MCF 10A (cell line): ENCODE results near the gene CDKN2D. TPM values are rescaled to one million over a fixed set of nuclear protein-coding genes. Genes with fewer than 3 reads are reported as not detected.
A peak's percentile ranks its signal among the peaks of the same experiment; 100 is the strongest.

ENCODE experiments used
- BruUV-seq: library from RNA; stranded (reverse); fragments of 400-500 nt; replicated peaks from 2 replicates; lab custom pipeline; 2021; lab: Mats Ljungman, UMichigan
- CTCF ChIA-PET: fragments of 300-600 bp; sonication (Branson Sonifier 250); formaldehyde crosslinking; extraction: SDS; loops from one replicate; lab custom pipeline; 2021; ENCODE audit warnings: antibody characterized with exemption, inconsistent platforms; lab: Yijun Ruan, JAX
- POLR2A ChIA-PET: fragments of 300-600, 350-650 bp; sonication (Branson Sonifier 250); formaldehyde crosslinking; extraction: SDS; loops from one replicate; lab custom pipeline; 2020; ENCODE audit warnings: antibody characterized with exemption, inconsistent platforms; lab: Yijun Ruan, JAX
- DNase-seq: peaks from one replicate; pipeline ENCODE4 v3.0.0-alpha.2; 2018; ENCODE audit not compliant: unreplicated experiment
- H3K27ac Mint-ChIP-seq: one replicate; pipeline ENCODE4 v1.8.0; 2022; ENCODE audit warnings: mild to moderate bottlenecking, low read depth, mixed read lengths; ENCODE audit not compliant: unreplicated experiment
- H3K27me3 Mint-ChIP-seq: one replicate; pipeline ENCODE4 v1.8.0; 2022; ENCODE audit warnings: mixed read lengths; ENCODE audit not compliant: insufficient read depth, unreplicated experiment
- H3K36me3 Mint-ChIP-seq: one replicate; pipeline ENCODE4 v1.8.0; 2022; ENCODE audit warnings: mild to moderate bottlenecking, moderate library complexity, mixed read lengths; ENCODE audit not compliant: insufficient read depth, unreplicated experiment
- H3K4me1 Mint-ChIP-seq: one replicate; pipeline ENCODE4 v1.8.0; 2022; ENCODE audit warnings: mixed read lengths; ENCODE audit not compliant: insufficient read depth, unreplicated experiment
- H3K4me3 Mint-ChIP-seq: one replicate; pipeline ENCODE4 v1.8.0; 2022; ENCODE audit warnings: mild to moderate bottlenecking, moderate library complexity, mixed read lengths; ENCODE audit not compliant: unreplicated experiment
- H3K9me3 Mint-ChIP-seq: one replicate; pipeline ENCODE4 v1.8.0; 2022; ENCODE audit warnings: mixed read lengths; ENCODE audit not compliant: unreplicated experiment
- CTCF ChIP-seq: fragments of 200-600 bp; IDR thresholded peaks from one replicate; pipeline ENCODE4 v1.8.0; 2022; ENCODE audit warnings: antibody characterized with exemption, mild to moderate bottlenecking; ENCODE audit not compliant: unreplicated experiment
- intact Hi-C: fragments of 100-400 bp; cut with micrococcal nuclease; formaldehyde crosslinking; loops from 2 replicates; pipeline ENCODE4 v1.14.1; 2022
- total RNA-seq: library from RNA; stranded (reverse); gene quantifications from 2 replicates; pipeline ENCODE4 v1.2.3, GENCODE V29; 2022

Gene CDKN2D
- total RNA-seq, 1 experiment from 2014 or later = 2.6 TPM

- ChIA-PET POLR2A (no interaction called here), CTCF (no interaction called here)
- BruUV-seq = no TSS peak
- Mint-ChIP-seq H3K27me3 (no peaks in the 10 kb centered on the region), H3K36me3 (peaks cover 84% of the 10 kb centered on the region), H3K4me3 (no peak overlapping the region), H3K9me3 (no peaks in the 10 kb centered on the region), H3K27ac (no peak overlapping the region), H3K4me1 (peaks cover 6% of the 10 kb centered on the region)
- no peak for TF ChIP-seq CTCF
- intact Hi-C loops = no loop called here
- no peak for DNase-seq
These were observed 19.0 kb downstream of the CDKN2D start for GRCh38 chr19:10549733-10550132.

- POLR2A ChIA-PET = interaction anchor here (1.7 kb wide), 1 partner anchor 13 kb away, joined by 5 read pairs; no protein-coding TSS in a partner anchor
- CTCF ChIA-PET = no interaction called here
- no peak overlapping the region for H3K4me3 Mint-ChIP-seq
- no peak for DNase-seq
- no peaks in the 10 kb centered on the region for H3K9me3 Mint-ChIP-seq
- no peak for TF ChIP-seq CTCF
- intact Hi-C loops = no loop called here
- peaks cover 75% of the 10 kb centered on the region for H3K36me3 Mint-ChIP-seq
- no TSS peak for BruUV-seq
- peaks cover 6% of the 10 kb centered on the region for H3K4me1 Mint-ChIP-seq
- H3K27me3 Mint-ChIP-seq = no peaks in the 10 kb centered on the region
- no peak overlapping the region for H3K27ac Mint-ChIP-seq
These were observed 20.0 kb downstream of the CDKN2D start for GRCh38 chr19:10548746-10549276.

- Mint-ChIP-seq H3K27me3 (no peaks in the 10 kb centered on the region), H3K36me3 (peaks cover 55% of the 10 kb centered on the region), H3K4me3 (no peak overlapping the region), H3K27ac (no peak overlapping the region), H3K9me3 (no peaks in the 10 kb centered on the region), H3K4me1 (peaks cover 6% of the 10 kb centered on the region)
- TF ChIP-seq CTCF = no peak
- POLR2A ChIA-PET = interaction anchor here (0.6 kb wide), 1 partner anchor 12 kb away, joined by 3 read pairs; no protein-coding TSS in a partner anchor
- intact Hi-C loops = no loop called here
- CTCF ChIA-PET = interaction anchor here (0.7 to 1.1 kb wide), 4 partner anchors 9 to 138 kb away, joined by 3 read pairs; no protein-coding TSS in a partner anchor
- no peak for DNase-seq
- no TSS peak for BruUV-seq
These were observed 22.0 kb downstream of the CDKN2D start for GRCh38 chr19:10546817-10547216.

- ChIA-PET CTCF (interaction anchor here (1.0 to 1.2 kb wide), 2 partner anchors 11 to 61 kb away, joined by 3 to 4 read pairs; no protein-coding TSS in a partner anchor), POLR2A (interaction anchor here (0.7 to 1.9 kb wide), 3 partner anchors 9 to 608 kb away, joined by 3 to 11 read pairs (median 6); partner anchors contain the start of gene KRI1)
- TF ChIP-seq CTCF = no peak
- intact Hi-C loops = loop anchor here (5.0 kb wide), 1 partner anchor 63 kb away; no protein-coding TSS in a partner anchor
- Mint-ChIP-seq H3K9me3 (no peaks in the 10 kb centered on the region), H3K4me3 (peak overlapping the region; percentile 80), H3K27ac (peak overlapping the region; percentile 87), H3K27me3 (peaks cover 10% of the 10 kb centered on the region), H3K36me3 (peaks cover 35% of the 10 kb centered on the region), H3K4me1 (peaks cover 6% of the 10 kb centered on the region)
- DNase-seq = no peak
- BruUV-seq = no TSS peak
These were observed 24.0 kb downstream of the CDKN2D start for GRCh38 chr19:10544753-10545251.
